Stimulated activated CD8-positive, alpha-beta memory T cell treated with anti-CD3 and anti-CD28 coated beads, Interleukin-12 subunit alpha, Interleukin-12 subunit beta, amount 100 ng/mL, for 4 hours (primary cell): ENCODE measurements around the gene CD44.
A peak's percentile ranks its signal among the peaks of the same experiment; 100 is the strongest.

Experiments
- DNase-seq: peaks from one replicate; pipeline ENCODE4 v3.0.0-alpha.2; 2020; ENCODE audit warnings: low read depth

Gene CD44

DNA sequence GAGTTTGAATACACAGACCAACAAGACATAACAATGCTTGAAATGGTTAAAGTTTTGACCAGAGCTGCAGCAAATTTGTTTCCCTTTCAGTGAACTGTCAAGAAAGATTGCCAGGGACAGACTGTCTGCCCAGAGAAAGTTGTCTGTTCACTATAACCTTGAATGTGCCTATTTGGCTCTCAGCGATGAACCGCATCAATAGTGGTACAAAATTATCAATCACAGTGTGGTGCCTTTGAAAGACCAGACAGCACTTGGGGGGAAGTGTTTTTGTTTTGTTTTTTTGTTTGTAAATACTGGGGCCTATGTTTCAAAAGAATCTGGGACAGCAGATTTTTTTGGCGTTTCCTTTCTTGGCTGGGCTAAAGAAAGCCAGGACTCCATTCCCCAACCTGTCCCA is 123.1 kb downstream of the CD44 start:
- DNase-seq: no peak

DNA sequence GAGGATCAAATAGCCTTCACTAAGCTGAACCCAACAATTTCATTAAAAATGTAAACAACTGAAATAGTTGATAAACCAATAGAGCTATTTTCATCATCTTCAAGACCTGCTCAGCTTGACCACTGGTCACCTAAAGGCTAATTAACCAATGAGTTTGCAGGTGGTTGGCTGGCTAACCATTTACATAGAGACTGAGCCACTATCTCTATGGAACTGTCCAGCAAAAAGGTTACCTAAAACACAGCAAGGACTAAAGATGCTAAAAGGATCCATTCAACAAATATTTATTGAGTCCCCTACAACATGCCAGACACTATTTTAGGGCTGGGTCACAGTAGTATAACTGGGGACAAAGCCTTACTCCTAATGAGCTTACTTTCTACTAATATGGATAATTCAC is 123.8 kb downstream of the CD44 start:
- no peak for DNase-seq

DNA sequence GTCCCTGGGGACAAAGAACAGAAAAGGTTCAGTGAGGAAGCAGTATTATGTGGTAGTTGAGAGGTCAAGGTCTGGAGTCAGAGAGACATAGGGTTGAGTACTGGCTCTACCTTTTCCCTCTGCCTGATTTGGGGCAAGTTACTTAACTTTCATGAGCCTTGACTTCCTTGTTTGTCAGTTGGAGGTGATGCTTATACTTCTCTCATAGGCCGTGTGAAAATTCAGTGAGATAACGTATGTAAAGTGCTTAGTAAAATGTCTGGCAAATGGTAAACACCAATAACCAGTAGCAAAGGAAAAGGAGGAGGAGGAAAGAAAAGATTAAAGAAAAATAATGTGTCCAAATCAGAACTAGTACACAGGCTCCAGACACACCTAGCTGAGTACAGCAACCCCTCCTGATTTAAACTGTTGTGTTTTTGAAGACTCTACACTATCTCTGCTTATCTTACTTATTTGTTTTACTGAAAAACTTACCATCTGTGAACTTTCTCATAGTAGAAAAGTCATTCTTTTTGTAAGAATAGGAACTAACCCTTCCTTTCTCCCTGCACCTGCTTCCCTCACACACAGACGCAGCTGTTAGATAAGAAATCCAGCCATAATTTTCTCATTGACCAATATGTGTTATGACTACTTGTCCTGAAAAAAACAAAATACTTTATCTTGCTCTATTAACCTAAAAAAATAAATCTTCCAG is 126.9 kb downstream of the CD44 start:
- no peak for DNase-seq

DNA sequence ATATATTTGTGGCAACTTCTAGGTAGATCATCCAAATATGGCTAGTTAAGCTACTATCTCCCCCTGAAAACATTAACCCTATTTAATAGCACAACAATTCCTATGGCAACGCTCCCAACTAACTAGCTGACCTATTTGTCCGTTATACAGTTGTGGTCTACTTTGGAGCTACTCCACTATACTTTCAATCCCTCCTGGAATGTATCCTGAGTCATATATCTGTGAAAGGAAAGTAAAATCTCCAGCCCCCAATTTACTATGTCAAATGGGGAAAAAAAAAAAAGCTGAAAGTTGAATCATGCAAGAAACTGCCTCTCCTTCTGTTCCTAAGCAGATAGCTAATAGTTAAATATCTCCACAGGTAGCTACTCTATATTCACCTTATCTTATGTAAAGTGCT is 128.5 kb downstream of the CD44 start:
- no peak for DNase-seq

DNA sequence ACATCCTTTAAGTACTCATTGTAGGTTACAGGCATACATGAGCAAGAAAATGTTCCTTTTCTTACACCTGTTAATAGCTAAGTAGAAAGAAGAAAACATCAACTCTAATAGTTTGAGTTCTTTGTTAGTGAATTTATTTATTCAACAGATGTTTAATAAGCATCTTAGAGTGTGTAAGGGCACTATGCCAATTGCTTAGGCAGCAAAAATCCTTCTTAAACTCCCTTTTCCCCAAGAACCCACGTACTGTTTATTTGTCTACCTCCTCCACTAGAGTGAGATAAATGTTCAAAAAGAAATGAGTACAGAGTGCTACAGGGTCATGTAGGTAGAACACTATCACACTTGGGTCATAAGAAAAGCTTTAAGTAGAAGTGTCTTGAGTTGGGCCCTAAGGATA is 131.4 kb downstream of the CD44 start:
- DNase-seq: no peak

DNA sequence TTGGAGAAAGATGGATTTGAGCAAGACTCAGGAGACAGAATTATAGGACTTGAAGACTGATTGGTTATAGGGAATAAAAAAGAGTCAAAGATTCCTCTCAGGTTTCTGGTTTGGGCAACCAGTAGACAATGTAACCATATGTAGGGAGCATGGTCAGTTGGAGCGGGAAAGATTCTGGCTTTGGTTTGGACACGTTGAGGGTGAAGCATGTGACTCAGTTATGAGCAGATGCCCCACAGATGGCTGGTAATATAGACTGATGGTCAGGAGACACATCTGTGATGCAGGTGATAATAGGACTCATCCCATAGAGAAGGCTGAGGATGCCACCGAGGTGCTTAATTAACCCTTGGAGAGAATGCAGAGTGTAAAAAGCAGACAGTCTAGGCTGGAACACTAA is 132.1 kb downstream of the CD44 start:
- no peak for DNase-seq

DNA sequence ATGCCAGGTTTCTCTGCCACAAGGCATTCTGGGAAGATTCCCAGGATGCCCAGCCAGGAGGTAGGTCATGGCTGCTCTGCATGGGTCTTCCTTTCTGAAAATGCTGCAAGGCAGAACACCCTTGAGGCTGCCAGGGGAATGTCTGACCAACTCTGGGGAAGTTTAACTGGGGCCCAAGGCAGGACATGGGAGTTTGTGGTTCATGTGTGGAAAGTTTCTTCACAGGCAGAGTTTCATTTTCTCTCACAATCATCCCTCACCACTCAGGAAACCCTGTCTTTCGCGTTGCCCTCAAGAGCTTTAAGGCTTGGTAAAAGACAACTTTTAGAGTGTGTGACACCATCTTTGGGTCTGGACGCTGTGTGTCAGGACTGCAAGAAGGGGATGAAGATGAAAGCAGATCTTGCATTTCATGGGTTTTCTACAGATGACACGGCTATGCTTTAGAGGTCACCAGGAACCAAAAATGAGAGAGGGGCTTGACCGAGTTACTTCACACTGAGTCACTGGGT is 133.5 kb downstream of the CD44 start:
- peak; percentile 7 for DNase-seq

DNA sequence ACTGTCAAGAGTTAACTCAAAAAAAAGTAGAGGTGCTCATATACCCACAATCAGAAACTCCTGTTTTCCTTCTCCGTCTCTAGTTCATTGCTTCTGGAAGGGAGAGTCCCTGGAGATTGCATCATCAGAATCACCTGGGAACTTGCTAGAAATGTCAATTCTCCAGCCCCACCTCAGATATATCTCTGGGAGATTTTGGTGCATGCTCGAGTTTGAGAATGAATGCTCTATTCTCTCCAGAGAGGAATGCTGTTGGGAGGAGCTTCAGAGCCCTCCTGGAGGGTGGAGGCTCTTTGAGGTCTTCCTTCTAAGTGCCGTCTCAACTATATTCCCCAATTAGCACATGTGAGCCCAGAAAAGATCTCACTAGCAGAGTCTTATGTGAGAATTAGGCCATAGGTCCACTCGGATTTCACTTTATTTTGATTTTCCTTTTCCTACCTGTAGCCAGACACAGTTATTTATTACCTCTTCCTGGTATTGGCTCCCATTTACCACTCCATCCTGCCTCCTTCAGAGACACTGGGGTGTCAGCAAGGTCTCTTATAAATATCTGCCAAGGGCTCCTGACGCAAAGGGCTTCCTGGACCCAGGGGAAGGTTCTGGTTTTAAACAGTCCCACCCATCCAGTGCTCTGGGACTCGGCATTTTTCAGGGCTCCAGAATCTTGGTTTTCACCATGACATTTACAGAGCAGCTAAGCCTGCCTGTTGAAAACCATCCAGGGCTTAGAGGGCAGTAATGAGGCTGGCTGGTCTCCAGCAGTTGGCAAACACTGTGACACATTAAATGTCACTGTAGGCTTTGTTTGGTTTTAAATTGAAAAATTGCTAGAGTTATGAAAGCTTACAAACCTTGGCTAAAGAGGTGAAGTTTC is 136.2 kb downstream of the CD44 start:
- no peak for DNase-seq

DNA sequence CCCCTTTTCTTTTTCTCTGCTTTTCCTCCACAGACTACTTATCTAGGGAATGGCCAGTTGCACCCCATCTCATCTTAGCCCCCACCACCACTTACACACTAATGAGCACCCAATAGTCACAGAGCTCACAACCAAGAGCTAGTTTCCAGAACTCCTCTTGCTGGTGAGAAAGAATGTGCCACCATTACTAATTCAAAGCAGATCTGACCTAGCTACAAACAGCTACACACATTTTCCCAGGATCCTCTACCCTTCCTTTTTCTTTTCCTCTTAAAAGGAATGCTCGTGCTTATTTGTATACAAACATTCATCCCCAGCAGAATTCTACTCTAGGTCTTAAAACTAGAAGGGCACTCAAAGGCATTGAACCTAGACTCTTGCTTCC is 136.8 kb downstream of the CD44 start:
- no peak for DNase-seq

DNA sequence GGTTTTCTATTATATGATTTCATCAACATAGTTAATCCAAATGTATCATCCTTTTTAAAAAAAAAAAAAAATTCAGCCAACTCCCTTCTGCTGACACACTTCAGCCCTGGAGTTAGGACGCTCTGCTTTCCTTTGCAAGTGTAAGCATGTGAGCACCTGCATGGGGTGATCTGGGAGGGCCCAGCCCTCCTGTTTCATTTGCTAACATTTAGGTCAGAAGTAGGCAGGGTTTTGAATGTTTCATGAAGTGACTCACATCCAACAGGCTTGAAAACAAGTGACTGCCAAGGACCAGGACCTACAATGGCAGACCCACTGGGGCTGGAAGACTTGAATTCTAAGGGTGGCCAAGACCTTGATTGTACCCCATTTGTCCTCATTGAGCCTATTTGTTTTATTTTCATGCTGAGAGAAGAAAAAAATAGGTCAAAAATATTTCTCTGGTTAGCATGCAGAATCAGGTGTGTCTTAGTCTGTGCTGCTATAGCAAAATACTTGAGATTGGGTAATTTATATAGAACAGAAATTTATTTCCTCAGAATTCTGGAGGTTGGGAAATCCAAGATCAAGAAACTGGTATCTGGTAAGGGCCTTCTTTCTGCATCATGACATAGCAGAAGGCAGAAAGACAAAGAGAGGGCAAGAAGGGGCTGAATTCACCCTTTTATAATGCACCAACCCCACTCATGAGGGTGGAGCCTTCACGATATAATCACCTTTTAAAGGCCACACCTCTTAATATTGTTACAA is 137.6 kb downstream of the CD44 start:
- DNase-seq: no peak

DNA sequence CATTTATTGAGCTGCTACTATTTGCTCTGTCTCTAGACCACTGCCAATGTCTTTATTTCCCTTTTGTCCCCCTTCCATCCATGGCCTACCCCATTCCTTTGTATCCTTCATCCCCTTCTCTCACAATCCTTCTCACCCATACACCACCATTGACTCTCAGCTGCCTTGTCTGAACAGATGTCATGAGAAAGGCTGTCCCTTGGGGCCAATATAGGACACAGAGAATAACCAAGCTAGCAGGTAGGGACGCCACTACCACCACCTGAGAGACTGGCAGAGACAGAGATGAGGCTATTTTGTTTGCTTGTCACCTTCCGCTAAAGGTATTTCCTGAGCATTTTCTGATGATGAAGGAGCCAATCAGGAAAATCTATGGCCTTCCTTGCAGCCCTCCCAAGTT is 138.9 kb downstream of the CD44 start:
- DNase-seq: no peak

DNA sequence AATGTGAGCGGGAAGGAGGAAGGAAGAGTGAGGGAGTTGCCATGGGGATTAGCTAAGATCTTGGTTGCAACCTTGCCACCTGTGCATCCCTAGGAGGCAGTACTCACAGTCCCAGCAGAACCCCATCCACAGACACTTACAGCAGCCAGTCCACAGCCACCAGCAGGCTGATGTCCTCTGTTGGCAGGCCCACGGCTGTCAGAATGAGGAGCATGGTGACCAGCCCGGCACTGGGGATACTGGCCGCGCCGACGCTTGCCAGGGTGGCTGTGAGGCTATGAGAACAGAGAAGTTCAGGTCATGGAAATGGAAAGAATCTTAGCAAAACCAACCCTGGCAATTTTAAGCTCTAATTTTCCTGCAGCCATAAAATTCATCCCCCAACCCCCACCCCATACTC is 141.8 kb downstream of the CD44 start:
- DNase-seq: no peak

DNA sequence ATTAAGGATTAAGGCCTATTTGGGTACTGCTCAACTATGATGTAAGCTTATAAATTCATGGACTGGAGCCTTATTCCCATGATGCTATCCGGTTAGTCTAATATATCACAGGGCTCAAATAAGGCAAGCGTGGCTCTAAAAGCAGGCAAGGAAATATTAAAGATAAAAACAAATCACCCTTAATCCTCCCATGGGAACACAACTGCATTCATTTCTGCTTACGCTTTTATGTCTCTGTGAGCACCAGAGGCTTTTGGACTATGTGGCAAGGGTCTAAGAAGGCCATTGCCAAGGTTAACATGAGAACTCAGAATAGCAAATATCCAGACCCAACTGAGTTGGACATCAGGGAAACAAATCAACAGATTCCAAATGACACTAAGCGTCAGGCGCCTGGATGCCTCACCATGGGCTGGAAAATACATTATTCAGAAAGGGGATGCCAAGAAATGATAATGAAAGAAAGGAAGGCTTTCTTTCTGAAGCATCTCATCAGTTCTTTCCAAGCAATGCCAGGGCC is 142.3 kb downstream of the CD44 start:
- DNase-seq: no peak
